ENCODE measurements around the gene ADTRP.

Gene ADTRP

DNA sequence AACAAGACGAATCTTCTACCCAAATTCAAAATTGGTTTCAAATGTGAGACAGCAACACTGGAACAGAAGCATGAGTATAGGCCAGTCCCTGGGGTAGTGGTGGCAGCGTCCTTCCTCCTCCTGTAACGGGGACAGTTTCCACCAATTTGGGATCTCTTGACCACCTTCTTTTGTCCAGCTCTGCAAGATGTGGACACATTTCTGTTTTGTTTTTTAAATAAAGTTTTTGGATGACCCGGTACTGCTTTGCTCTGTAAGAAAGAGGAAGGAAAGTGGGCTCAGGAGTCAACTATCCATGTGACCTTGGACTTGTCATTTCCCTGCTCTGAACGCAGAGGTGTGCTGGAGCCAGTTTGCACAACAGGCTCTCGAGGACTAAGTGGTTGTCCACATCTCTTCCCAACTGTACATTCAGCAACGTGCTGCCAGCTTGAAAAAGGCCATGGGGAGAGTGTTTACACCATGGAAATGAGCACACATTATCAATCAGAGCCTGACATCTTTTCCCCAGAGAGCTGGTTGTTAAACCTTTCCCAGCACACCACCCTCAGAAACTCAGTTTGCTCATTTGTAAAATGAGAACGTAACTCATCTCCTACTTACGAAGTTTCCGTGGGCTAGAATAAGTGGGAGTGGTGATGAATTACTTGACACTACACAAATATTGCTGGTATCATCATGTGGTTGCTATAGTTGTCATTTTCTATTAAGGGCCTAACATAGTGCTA is 66.5 kb downstream of the ADTRP start:
- DNase-seq (ENCODE audit: low read depth), result no peak

DNA sequence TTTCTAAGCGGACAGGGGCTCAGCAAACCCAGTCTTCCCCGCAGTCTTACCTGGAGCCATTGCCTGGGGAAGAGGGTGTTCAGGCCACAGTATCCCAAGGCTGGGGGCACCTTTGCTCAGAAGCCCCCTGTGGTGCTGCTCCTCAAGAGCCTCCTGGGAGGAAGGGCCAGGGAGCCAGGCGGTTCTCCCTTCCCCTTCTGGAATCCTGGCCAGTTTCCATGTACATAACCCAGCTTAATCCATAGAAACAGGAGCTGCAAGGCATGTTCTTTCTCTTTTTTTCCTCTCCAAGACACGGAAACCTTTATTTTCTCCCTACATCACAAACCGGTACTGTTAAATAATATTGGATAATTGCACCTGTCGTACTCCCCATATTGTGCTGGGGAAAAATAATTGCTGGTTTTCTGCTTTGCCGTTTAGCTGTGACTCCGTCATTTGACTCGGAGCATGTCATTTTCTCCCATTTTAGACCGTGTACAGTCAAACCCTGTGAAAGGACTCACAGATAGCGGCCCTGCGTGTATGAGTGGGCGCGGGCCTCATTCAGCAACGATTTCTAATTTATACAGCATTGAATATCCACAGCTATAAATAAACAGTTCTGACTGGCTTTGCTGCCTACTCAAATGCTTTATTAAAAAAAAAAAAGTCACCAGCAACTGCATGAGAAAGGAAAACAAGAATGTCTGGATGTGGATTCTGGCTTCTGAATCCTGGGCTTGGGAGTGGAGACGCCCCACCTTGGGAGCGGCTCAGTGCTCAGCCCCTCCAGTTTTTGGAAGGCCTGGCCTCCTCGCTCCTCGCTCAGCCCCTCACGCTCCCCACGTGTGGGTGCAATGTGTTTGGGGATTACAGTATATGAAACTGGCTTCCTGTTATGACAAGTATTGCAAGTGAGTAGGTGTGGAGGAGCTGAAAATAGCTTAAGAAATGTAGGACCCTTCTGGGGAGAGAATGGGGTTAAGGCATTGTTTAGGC is 67.3 kb downstream of the ADTRP start:
- DNase-seq (ENCODE audit: low read depth), result peak; percentile 56
- H3K4me3 ChIP-seq (ENCODE audit: low read length), result peak overlapping the region; percentile 27
- TF ChIP-seq, protein P1, sequence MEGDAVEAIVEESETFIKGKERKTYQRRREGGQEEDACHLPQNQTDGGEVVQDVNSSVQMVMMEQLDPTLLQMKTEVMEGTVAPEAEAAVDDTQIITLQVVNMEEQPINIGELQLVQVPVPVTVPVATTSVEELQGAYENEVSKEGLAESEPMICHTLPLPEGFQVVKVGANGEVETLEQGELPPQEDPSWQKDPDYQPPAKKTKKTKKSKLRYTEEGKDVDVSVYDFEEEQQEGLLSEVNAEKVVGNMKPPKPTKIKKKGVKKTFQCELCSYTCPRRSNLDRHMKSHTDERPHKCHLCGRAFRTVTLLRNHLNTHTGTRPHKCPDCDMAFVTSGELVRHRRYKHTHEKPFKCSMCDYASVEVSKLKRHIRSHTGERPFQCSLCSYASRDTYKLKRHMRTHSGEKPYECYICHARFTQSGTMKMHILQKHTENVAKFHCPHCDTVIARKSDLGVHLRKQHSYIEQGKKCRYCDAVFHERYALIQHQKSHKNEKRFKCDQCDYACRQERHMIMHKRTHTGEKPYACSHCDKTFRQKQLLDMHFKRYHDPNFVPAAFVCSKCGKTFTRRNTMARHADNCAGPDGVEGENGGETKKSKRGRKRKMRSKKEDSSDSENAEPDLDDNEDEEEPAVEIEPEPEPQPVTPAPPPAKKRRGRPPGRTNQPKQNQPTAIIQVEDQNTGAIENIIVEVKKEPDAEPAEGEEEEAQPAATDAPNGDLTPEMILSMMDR (conservative IDR thresholded peaks at IDR 0.05; ENCODE audit: low read depth, low read length), result no peak

More for the DNA sequence above, 66.5 kb downstream of the ADTRP start:
- no peak overlapping the region for H3K4me3 ChIP-seq (ENCODE audit: low read length)
- TF ChIP-seq, protein P1 (conservative IDR thresholded peaks at IDR 0.05; ENCODE audit: low read depth, low read length), result no peak

DNA sequence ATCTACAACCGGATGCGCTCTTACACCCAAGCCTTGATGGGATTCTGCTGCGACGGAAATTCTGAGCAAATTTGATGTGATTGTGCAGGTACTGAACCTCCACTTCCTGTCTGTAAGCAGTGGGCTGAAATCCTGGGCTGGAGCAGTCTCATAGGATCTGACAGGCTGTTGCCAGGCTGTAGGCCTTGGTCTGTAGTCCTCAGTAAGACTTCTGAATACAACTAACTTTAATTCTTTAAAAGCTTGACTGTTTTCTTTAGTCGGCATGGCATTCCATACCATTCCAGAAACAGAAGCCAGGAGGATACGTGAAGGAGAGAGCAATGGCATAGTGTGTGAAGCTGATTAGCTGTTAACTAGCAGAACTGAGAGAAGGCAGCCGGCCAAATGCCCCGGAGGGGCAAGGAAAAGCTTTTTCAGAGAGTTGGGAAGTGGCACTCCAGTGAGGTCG is 68.3 kb downstream of the ADTRP start:
- H3K4me3 ChIP-seq (ENCODE audit: low read length), result no peak overlapping the region
- TF ChIP-seq, protein P1 (conservative IDR thresholded peaks at IDR 0.05; ENCODE audit: low read depth, low read length), result peak; percentile 8

DNA sequence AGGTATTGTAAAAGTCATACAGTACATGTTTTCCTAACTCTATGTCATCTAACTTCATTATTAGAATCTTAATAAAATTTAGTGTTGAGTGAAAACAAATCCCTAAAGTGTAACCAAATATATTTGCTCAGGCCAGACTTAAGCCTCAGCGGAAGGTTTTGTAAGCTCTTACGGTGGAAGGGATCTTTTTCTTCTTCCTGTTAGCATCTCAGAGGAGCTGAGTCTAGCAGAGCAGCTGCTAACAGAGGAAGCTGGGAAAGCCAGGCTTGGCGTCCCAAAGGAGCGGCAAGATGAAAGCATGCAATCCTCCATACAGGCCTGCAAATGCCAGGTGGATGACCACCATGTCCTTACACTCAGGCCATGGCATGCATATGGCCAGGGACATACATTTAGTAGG is 72.4 kb downstream of the ADTRP start:
- no peak for DNase-seq (ENCODE audit: low read depth)
- H3K4me3 ChIP-seq (ENCODE audit: low read length), result no peak overlapping the region
- TF ChIP-seq, protein P1 (conservative IDR thresholded peaks at IDR 0.05; ENCODE audit: low read depth, low read length), result no peak

More for the DNA sequence above, 68.3 kb downstream of the ADTRP start:
- DNase-seq (ENCODE audit: low read depth), result peak; percentile 68

DNA sequence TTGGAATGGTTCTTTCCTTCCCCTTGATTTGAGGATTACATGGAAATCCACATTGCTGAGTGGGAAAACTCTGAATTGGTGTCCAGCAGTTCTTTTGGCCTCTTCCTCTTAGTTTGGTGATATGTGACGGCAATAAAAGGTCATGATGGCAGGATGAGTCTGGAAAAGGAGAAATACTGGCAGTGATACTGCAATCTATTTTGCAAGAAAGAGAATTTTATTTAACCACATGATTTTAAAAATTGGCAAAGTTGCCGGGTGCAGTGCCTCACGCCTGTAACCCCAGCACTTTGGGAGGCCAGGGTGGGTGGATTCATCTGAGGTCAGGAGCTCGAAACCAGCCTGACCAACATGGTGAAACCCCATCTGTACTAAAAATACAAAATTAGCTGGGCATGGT is 73.1 kb downstream of the ADTRP start:
- TF ChIP-seq, protein P1 (conservative IDR thresholded peaks at IDR 0.05; ENCODE audit: low read depth, low read length), result no peak
- no peak overlapping the region for H3K4me3 ChIP-seq (ENCODE audit: low read length)
- DNase-seq (ENCODE audit: low read depth), result no peak

DNA sequence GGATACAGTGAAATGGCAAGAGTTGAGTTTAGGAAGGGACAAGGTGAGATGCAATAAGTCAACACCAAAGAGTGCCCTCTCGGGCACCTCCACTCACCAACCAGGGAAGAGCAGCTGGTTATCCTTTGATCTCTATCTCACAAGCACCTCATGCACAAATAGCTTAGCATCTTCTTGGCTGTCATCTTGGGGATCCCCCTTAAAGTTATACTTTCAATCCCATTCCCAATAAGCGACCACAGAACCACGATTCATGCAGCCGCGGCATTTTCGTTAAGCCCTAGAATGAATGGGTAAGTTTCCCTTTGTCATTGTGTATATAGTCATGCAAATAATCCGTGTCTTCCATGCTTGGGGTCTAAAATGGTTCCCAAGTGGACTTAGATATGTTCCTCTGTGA is 73.5 kb downstream of the ADTRP start:
- TF ChIP-seq, protein P1 (conservative IDR thresholded peaks at IDR 0.05; ENCODE audit: low read depth, low read length), result no peak
- H3K4me3 ChIP-seq (ENCODE audit: low read length), result no peak overlapping the region
- no peak for DNase-seq (ENCODE audit: low read depth)

Measured in retinal pigment epithelial cell (primary cell).